ENCODE measurements around the gene ELF2.

DNA sequence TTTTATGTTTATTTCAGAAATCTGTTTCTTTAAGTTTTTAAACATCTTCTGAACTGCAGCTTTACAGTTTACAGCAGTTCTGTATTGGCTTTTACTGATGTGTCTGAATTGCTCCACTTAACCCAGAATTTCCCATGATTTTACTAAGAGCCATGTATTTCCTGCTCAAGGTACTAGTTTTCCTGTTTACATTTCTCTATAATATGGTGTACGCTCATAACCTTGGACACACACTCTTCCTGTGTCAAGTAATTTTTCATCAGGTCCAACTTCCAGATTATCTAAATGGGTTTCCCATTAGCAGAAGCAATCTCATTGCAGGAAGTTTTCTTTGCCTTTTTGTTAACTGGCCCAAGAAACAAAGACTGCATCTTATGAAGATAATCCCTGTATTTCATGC lies 12.3 kb downstream of the ELF2 start:
- TF ChIP-seq, protein P1, sequence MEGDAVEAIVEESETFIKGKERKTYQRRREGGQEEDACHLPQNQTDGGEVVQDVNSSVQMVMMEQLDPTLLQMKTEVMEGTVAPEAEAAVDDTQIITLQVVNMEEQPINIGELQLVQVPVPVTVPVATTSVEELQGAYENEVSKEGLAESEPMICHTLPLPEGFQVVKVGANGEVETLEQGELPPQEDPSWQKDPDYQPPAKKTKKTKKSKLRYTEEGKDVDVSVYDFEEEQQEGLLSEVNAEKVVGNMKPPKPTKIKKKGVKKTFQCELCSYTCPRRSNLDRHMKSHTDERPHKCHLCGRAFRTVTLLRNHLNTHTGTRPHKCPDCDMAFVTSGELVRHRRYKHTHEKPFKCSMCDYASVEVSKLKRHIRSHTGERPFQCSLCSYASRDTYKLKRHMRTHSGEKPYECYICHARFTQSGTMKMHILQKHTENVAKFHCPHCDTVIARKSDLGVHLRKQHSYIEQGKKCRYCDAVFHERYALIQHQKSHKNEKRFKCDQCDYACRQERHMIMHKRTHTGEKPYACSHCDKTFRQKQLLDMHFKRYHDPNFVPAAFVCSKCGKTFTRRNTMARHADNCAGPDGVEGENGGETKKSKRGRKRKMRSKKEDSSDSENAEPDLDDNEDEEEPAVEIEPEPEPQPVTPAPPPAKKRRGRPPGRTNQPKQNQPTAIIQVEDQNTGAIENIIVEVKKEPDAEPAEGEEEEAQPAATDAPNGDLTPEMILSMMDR (tag by site-specific recombination; IDR thresholded peaks at IDR 0.05) = no peak
- TF ChIP-seq, protein P2, sequence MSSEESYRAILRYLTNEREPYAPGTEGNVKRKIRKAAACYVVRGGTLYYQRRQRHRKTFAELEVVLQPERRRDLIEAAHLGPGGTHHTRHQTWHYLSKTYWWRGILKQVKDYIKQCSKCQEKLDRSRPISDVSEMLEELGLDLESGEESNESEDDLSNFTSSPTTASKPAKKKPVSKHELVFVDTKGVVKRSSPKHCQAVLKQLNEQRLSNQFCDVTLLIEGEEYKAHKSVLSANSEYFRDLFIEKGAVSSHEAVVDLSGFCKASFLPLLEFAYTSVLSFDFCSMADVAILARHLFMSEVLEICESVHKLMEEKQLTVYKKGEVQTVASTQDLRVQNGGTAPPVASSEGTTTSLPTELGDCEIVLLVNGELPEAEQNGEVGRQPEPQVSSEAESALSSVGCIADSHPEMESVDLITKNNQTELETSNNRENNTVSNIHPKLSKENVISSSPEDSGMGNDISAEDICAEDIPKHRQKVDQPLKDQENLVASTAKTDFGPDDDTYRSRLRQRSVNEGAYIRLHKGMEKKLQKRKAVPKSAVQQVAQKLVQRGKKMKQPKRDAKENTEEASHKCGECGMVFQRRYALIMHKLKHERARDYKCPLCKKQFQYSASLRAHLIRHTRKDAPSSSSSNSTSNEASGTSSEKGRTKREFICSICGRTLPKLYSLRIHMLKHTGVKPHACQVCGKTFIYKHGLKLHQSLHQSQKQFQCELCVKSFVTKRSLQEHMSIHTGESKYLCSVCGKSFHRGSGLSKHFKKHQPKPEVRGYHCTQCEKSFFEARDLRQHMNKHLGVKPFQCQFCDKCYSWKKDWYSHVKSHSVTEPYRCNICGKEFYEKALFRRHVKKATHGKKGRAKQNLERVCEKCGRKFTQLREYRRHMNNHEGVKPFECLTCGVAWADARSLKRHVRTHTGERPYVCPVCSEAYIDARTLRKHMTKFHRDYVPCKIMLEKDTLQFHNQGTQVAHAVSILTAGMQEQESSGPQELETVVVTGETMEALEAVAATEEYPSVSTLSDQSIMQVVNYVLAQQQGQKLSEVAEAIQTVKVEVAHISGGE (tag by site-specific recombination; conservative IDR thresholded peaks at IDR 0.05; ENCODE audit: low read depth) = no peak
- no peak for TF ChIP-seq MZF1 (tag by site-specific recombination; IDR thresholded peaks at IDR 0.05; ENCODE audit: borderline replicate concordance)
- TF ChIP-seq REST (tag by site-specific recombination; IDR thresholded peaks at IDR 0.05) = no peak
- TF ChIP-seq HOXA7 (CRISPR knock-in tag; IDR thresholded peaks at IDR 0.05; ENCODE audit: borderline replicate concordance) = no peak
- no peak for TF ChIP-seq ZFHX2 (tag by site-specific recombination; conservative IDR thresholded peaks at IDR 0.05)
- TF ChIP-seq KLF16 (tag by site-specific recombination; IDR thresholded peaks at IDR 0.05) = no peak
- TF ChIP-seq SCRT2 (tag by site-specific recombination; IDR thresholded peaks at IDR 0.05) = no peak
- no peak for TF ChIP-seq ZNF776 (tag by site-specific recombination; IDR thresholded peaks at IDR 0.05; ENCODE audit: borderline replicate concordance)
- TF ChIP-seq ZNF274 (IDR thresholded peaks at IDR 0.05; ENCODE audit: low read length) = no peak
- no peak for TF ChIP-seq ZNF274 (tag by site-specific recombination; IDR thresholded peaks at IDR 0.05; ENCODE audit: borderline replicate concordance)
- TF ChIP-seq ZNF10 (tag by site-specific recombination; IDR thresholded peaks at IDR 0.05) = no peak
- no peak for TF ChIP-seq ZNF311 (tag by site-specific recombination; IDR thresholded peaks at IDR 0.05; ENCODE audit: borderline replicate concordance)
